ENCODE results near the gene CCDC137. TPM values are rescaled to one million over a fixed set of nuclear protein-coding genes. Genes with fewer than 3 reads are reported as not detected.

Gene CCDC137
- total and polyA plus RNA-seq, 2 of the 13 experiments (the other 11 are each of a cell fraction or from before 2014, with no cell fraction given) = 14.6 to 39.1 TPM

DNA sequence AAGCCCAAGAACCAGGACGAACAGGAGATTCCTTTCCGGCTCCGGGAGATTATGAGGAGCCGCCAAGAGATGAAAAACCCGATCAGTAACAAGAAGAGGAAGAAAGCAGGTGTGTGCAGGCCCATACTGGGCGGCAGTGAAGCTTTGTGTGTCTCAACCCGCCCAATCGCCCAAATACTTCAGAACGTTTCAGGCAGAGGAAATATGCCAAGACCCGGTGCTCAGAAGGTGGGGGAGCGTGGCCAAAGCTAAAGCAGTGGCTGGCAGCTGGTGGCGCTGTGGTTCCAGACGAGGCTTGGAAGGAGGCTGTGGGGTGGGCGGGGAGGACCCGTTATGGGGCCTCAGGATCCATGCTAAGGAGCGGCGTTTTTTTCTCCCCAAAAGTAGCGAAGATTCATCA is 1.2 kb downstream of the CCDC137 start:
- H3K4me1 ChIP-seq (ENCODE audit: insufficient read depth, low read length) = peaks cover 27% of the 10 kb centered on the region
- no peak overlapping the region for H2AFZ ChIP-seq (ENCODE audit: low read length)
- WGBS (ENCODE audit: low lambda C conversion rate) = 89% methylated on average over 18 of the region's 18 CpGs
- FAIRE-seq (no peak), DNase-seq (ENCODE audit: low spot score) (no peak), ATAC-seq (no peak)
- H3K9me3 ChIP-seq (ENCODE audit: low read length) = no peaks in the 10 kb centered on the region
- intact Hi-C loops (cut with micrococcal nuclease; ENCODE audit: unreplicated experiment) = loop anchor here (2.0 to 5.0 kb wide), 2 partner anchors 31 to 35 kb away; partner anchors contain the start of genes MRPL12, NPLOC4 and TSPAN10
- H3K36me3 ChIP-seq (replicated peaks in 1 of 2; ENCODE audit: control insufficient read depth in 1 of 2, insufficient read depth in 2 of 2, low read length in 2 of 2) = peaks cover 25 to 41% of the 10 kb centered on the region in 2 experiments
- peak overlapping the region; percentile 12 for H3K27ac ChIP-seq (ENCODE audit: extremely low read length, insufficient read depth, low read length)
- ChIA-PET POLR2A (interaction anchor here (0.6 to 6.3 kb wide), 7 partner anchors 9 to 46 kb away, joined by 4 to 68 read pairs (median 15); partner anchors contain the start of genes ARL16, HGS, MRPL12 and NPLOC4), CTCF (ENCODE audit: low intra/inter-chr PET ratio, low total read pairs) (no interaction called here)
- peak overlapping the region; percentile 42 for H3K9ac ChIP-seq (ENCODE audit: insufficient read depth, low read depth, low read length)
- H3K4me3 ChIP-seq (replicated peaks in 1 of 3; ENCODE audit: insufficient read depth in 1 of 3, low read depth in 2 of 3, low read length in 3 of 3) = peak overlapping the region; percentile 52 to 86 (median 62)
- BruUV-seq (replicated peaks) = no TSS peak
- H3K79me2 ChIP-seq (ENCODE audit: insufficient read depth, low read length) = peaks cover 30% of the 10 kb centered on the region
- no peaks in the 10 kb centered on the region for H4K20me1 ChIP-seq (ENCODE audit: insufficient read depth, low read length)
- H3K27me3 ChIP-seq (ENCODE audit: control insufficient read depth in 1 of 2, insufficient read depth in 2 of 2, low read length in 2 of 2) = no peaks in the 10 kb centered on the region; a peak in 1 of 5 replicates
- in situ Hi-C loops (cut with HindIII; ENCODE audit: extremely low pct_ligation_motif_present, low pct_unique_long_range_greater_than_20kb) = no loop called here
- peak overlapping the region; percentile 76 for H3K4me2 ChIP-seq (ENCODE audit: low read depth, low read length)
- TF ChIP-seq TAF1 (CRISPR knock-in tag; IDR thresholded peaks at IDR 0.05) = no peak
- TF ChIP-seq FOXA1 (IDR thresholded peaks at IDR 0.05) = no peak
- TF ChIP-seq FOXA1 (CRISPR knock-in tag; IDR thresholded peaks at IDR 0.05) = no peak
- TF ChIP-seq ZBTB38 (CRISPR knock-in tag; IDR thresholded peaks at IDR 0.05) = peak; percentile 52; the same call in 1 of the 2 replicates
- no peak for TF ChIP-seq ZNF605 (CRISPR knock-in tag; IDR thresholded peaks at IDR 0.05)
- TF ChIP-seq, protein P1, sequence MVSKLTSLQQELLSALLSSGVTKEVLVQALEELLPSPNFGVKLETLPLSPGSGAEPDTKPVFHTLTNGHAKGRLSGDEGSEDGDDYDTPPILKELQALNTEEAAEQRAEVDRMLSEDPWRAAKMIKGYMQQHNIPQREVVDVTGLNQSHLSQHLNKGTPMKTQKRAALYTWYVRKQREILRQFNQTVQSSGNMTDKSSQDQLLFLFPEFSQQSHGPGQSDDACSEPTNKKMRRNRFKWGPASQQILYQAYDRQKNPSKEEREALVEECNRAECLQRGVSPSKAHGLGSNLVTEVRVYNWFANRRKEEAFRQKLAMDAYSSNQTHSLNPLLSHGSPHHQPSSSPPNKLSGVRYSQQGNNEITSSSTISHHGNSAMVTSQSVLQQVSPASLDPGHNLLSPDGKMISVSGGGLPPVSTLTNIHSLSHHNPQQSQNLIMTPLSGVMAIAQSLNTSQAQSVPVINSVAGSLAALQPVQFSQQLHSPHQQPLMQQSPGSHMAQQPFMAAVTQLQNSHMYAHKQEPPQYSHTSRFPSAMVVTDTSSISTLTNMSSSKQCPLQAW (CRISPR knock-in tag; IDR thresholded peaks at IDR 0.05) = peak; percentile 45; the same call in 1 of the 2 replicates
- TF ChIP-seq, protein P2, sequence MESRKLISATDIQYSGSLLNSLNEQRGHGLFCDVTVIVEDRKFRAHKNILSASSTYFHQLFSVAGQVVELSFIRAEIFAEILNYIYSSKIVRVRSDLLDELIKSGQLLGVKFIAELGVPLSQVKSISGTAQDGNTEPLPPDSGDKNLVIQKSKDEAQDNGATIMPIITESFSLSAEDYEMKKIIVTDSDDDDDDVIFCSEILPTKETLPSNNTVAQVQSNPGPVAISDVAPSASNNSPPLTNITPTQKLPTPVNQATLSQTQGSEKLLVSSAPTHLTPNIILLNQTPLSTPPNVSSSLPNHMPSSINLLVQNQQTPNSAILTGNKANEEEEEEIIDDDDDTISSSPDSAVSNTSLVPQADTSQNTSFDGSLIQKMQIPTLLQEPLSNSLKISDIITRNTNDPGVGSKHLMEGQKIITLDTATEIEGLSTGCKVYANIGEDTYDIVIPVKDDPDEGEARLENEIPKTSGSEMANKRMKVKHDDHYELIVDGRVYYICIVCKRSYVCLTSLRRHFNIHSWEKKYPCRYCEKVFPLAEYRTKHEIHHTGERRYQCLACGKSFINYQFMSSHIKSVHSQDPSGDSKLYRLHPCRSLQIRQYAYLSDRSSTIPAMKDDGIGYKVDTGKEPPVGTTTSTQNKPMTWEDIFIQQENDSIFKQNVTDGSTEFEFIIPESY (CRISPR knock-in tag; IDR thresholded peaks at IDR 0.05) = peak; percentile 63; the same call in 1 of the 2 replicates
- no peak for TF ChIP-seq CHD2 (IDR thresholded peaks at IDR 0.05; ENCODE audit: low read depth, low read length)
- no peak for TF ChIP-seq POLR2G (IDR thresholded peaks at IDR 0.05; ENCODE audit: low read depth, low read length)
- TF ChIP-seq, protein P3, sequence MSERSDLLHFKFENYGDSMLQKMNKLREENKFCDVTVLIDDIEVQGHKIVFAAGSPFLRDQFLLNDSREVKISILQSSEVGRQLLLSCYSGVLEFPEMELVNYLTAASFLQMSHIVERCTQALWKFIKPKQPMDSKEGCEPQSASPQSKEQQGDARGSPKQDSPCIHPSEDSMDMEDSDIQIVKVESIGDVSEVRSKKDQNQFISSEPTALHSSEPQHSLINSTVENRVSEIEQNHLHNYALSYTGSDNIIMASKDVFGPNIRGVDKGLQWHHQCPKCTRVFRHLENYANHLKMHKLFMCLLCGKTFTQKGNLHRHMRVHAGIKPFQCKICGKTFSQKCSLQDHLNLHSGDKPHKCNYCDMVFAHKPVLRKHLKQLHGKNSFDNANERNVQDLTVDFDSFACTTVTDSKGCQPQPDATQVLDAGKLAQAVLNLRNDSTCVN (CRISPR knock-in tag; IDR thresholded peaks at IDR 0.05; ENCODE audit: borderline replicate concordance) = no peak
- TF ChIP-seq PAF1 (CRISPR knock-in tag; IDR thresholded peaks at IDR 0.05) = no peak
- TF ChIP-seq, protein P4, sequence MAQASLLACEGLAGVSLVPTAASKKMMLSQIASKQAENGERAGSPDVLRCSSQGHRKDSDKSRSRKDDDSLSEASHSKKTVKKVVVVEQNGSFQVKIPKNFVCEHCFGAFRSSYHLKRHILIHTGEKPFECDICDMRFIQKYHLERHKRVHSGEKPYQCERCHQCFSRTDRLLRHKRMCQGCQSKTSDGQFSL (CRISPR knock-in tag; IDR thresholded peaks at IDR 0.05) = 0 out of 2 replicates have a peak, but pooled peaks have one; percentile 7
- no peak for TF ChIP-seq ZNF451 (CRISPR knock-in tag; IDR thresholded peaks at IDR 0.05)
- TF ChIP-seq, protein P5, sequence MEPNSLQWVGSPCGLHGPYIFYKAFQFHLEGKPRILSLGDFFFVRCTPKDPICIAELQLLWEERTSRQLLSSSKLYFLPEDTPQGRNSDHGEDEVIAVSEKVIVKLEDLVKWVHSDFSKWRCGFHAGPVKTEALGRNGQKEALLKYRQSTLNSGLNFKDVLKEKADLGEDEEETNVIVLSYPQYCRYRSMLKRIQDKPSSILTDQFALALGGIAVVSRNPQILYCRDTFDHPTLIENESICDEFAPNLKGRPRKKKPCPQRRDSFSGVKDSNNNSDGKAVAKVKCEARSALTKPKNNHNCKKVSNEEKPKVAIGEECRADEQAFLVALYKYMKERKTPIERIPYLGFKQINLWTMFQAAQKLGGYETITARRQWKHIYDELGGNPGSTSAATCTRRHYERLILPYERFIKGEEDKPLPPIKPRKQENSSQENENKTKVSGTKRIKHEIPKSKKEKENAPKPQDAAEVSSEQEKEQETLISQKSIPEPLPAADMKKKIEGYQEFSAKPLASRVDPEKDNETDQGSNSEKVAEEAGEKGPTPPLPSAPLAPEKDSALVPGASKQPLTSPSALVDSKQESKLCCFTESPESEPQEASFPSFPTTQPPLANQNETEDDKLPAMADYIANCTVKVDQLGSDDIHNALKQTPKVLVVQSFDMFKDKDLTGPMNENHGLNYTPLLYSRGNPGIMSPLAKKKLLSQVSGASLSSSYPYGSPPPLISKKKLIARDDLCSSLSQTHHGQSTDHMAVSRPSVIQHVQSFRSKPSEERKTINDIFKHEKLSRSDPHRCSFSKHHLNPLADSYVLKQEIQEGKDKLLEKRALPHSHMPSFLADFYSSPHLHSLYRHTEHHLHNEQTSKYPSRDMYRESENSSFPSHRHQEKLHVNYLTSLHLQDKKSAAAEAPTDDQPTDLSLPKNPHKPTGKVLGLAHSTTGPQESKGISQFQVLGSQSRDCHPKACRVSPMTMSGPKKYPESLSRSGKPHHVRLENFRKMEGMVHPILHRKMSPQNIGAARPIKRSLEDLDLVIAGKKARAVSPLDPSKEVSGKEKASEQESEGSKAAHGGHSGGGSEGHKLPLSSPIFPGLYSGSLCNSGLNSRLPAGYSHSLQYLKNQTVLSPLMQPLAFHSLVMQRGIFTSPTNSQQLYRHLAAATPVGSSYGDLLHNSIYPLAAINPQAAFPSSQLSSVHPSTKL (CRISPR knock-in tag; IDR thresholded peaks at IDR 0.05) = no peak
- no peak for TF ChIP-seq KLF16 (CRISPR knock-in tag; IDR thresholded peaks at IDR 0.05)
- TF ChIP-seq GATA4 (IDR thresholded peaks at IDR 0.05; ENCODE audit: borderline replicate concordance, low read depth) = no peak
- no peak for TF ChIP-seq FOXM1 (CRISPR knock-in tag; IDR thresholded peaks at IDR 0.05)
